K562 (cell line): ENCODE measurements around the gene ATP5MG. TPM values are rescaled to one million over a fixed set of nuclear protein-coding genes. Genes with fewer than 3 reads are reported as not detected.

Experiments
- BMI1 ChIP-seq: fragments of 150-350 bp; IDR thresholded peaks from 2 replicates; pipeline ENCODE4 v1.6.1; 2014; ENCODE audit warnings: low read length
- BRD4 ChIP-seq: fragments of 200-600 bp; sonication (generic); IDR thresholded peaks from 2 replicates; pipeline ENCODE4 v1.6.1; 2017; ENCODE audit warnings: inconsistent platforms
- CBFA2T2 ChIP-seq: fragments of 450-650 bp; conservative IDR thresholded peaks from 2 replicates; pipeline ENCODE4 v1.6.1; 2017; ENCODE audit warnings: mild to moderate bottlenecking
- CEBPZ ChIP-seq: fragments of 150-350 bp; IDR thresholded peaks from 2 replicates; pipeline ENCODE4 v1.6.1; 2014; ENCODE audit warnings: low read depth, mild to moderate bottlenecking, low read length, borderline replicate concordance
- CREM ChIP-seq: IDR thresholded peaks from 2 replicates; pipeline ENCODE4 v1.6.1; 2014; ENCODE audit warnings: antibody characterized with exemption, low read depth
- E2F5 ChIP-seq: sonication (generic); formaldehyde crosslinking; IDR thresholded peaks from 2 replicates; pipeline ENCODE4 v1.8.0; 2022; ENCODE audit warnings: mild to moderate bottlenecking, missing genetic modification reagents
- EHMT2 ChIP-seq: fragments of 450-650 bp; IDR thresholded peaks from 2 replicates; pipeline ENCODE4 v1.6.1; 2018; ENCODE audit warnings: antibody characterized with exemption
- ESRRA ChIP-seq: fragments of 450-650 bp; IDR thresholded peaks from 2 replicates; pipeline ENCODE4 v1.6.1; 2014; ENCODE audit warnings: low read depth, mild to moderate bottlenecking, moderate library complexity, borderline replicate concordance
- ETV1 ChIP-seq: fragments of 450-650 bp; conservative IDR thresholded peaks from 2 replicates; pipeline ENCODE4 v1.6.1; 2016; ENCODE audit warnings: missing genetic modification characterization, control low read depth, low read depth, missing compliant biosample characterization
- HDAC8 ChIP-seq: fragments of 450-650 bp; IDR thresholded peaks from 2 replicates; pipeline ENCODE4 v1.6.1; 2016; ENCODE audit warnings: mild to moderate bottlenecking, missing genetic modification characterization, moderate library complexity, missing compliant biosample characterization
- KHSRP ChIP-seq: fragments of 450-650 bp; IDR thresholded peaks from 2 replicates; pipeline ENCODE4 v1.6.1; 2017
- MEF2A ChIP-seq: IDR thresholded peaks from 2 replicates; pipeline ENCODE4 v1.6.1; 2011; ENCODE audit warnings: low read depth, mild to moderate bottlenecking, low read length, moderate library complexity; ENCODE audit not compliant: control insufficient read depth
- MTA2 ChIP-seq: fragments of 450-650 bp; IDR thresholded peaks from 2 replicates; pipeline ENCODE4 v1.6.1; 2016; ENCODE audit warnings: low read depth
- NCOA2 ChIP-seq, 2 experiments: fragments of 450-650 bp; IDR thresholded peaks; 2 replicates each; pipeline ENCODE4 v1.6.1; 2018; ENCODE audit warnings: mild to moderate bottlenecking in 2 of 2, moderate library complexity in 1 of 2; ENCODE audit not compliant: partially characterized antibody in 2 of 2
- NR2F6 ChIP-seq: fragments of 450-650 bp; formaldehyde crosslinking; IDR thresholded peaks from 2 replicates; pipeline ENCODE4 v1.4.0; 2020; ENCODE audit warnings: mild to moderate bottlenecking
- PHB ChIP-seq: fragments of 250-450 bp; sonication (Bioruptor Pico); IDR thresholded peaks from 2 replicates; pipeline ENCODE4 v1.5.0; 2021
- POLR2A ChIP-seq: fragments of 450-650 bp; conservative IDR thresholded peaks from 2 replicates; pipeline ENCODE4 v1.6.1; 2016
- PTTG1 ChIP-seq: fragments of 450-650 bp; IDR thresholded peaks from 2 replicates; pipeline ENCODE4 v1.6.1; 2016; ENCODE audit warnings: low read depth, mild to moderate bottlenecking, missing genetic modification characterization, missing compliant biosample characterization
- PYGO2 ChIP-seq: fragments of 450-650 bp; IDR thresholded peaks from 2 replicates; pipeline ENCODE4 v1.6.1; 2016; ENCODE audit warnings: mild to moderate bottlenecking, missing genetic modification characterization, moderate library complexity, missing compliant biosample characterization
- SAFB ChIP-seq: fragments of 200-400 bp; formaldehyde crosslinking; IDR thresholded peaks from 2 replicates; pipeline ENCODE4 v1.6.1; 2017; ENCODE audit warnings: low read depth, low read length, borderline replicate concordance
- SMARCA4 ChIP-seq: fragments of 450-650 bp; IDR thresholded peaks from 2 replicates; pipeline ENCODE4 v1.6.1; 2016
- XRCC4 ChIP-seq: IDR thresholded peaks from one replicate; pipeline ENCODE4 v1.6.1; 2011; ENCODE audit not compliant: insufficient read depth, insufficient read length; ENCODE audit errors: extremely low read depth
- ZNF134 ChIP-seq: fragments of 250-450 bp; sonication (Bioruptor Pico); conservative IDR thresholded peaks from 2 replicates; pipeline ENCODE4 v1.4.0; 2020
- ZNF239 ChIP-seq: fragments of 250-450 bp; sonication (Bioruptor Pico); IDR thresholded peaks from 2 replicates; pipeline ENCODE4 v1.4.0; 2020; ENCODE audit warnings: mild to moderate bottlenecking
- ZNF354B ChIP-seq: fragments of 250-450 bp; sonication (Bioruptor Pico); IDR thresholded peaks from 2 replicates; pipeline ENCODE4 v1.4.0; 2020
- ZNF408 ChIP-seq: fragments of 250-450 bp; sonication (Bioruptor Pico); IDR thresholded peaks from 2 replicates; pipeline ENCODE4 v1.4.0; 2020; ENCODE audit warnings: low read depth, mild to moderate bottlenecking, moderate library complexity
- ZNF644 ChIP-seq: fragments of 200-800 bp; sonication (Bioruptor generic); IDR thresholded peaks from 2 replicates; pipeline ENCODE4 v1.6.1; 2016; ENCODE audit warnings: low read depth, missing genetic modification characterization, missing compliant biosample characterization
- polyA plus RNA-seq, 8 experiments: library from polyadenylated mRNA; depleted of rRNA in 4 of 8; stranded (reverse) in 5 of 8; unstranded in 3 of 8; fragments of >200 nt; fragmentation: Nextera tagmentation in 2 of 8; fragmentation: Illumina TruSeq in 1 of 8; extraction: Ambion mirVana in 2 of 8; extraction: Trizol in 1 of 8; gene quantifications; 2 replicates each; pipeline versions ENCODE4 v1.2.1 to v1.2.3, GENCODE V29; 2011 to 2014; ENCODE audit warnings: inconsistent platforms in 1 of 8, missing spikeins in 1 of 8
- total RNA-seq, 7 experiments: library from RNA; depleted of rRNA in 6 of 7; stranded (reverse); fragments of >200 nt in 6 of 7; fragmentation: Illumina TruSeq in 2 of 7; extraction: Trizol in 2 of 7; gene quantifications; 2 replicates each; pipeline versions ENCODE4 v1.2.1 to v1.2.3, GENCODE V29; 2011 to 2021; ENCODE audit warnings: low replicate concordance in 1 of 7

The ATP5MG gene
- total and polyA plus RNA-seq, 9 of the 15 experiments (the other 6 are each of a cell fraction or from before 2014, with no cell fraction given) = 301 to 2,138 (median 434) TPM

- TF ChIP-seq MEF2A = no peak
- 0 out of 2 replicates have a peak, but pooled peaks have one; percentile 66 for TF ChIP-seq NR2F6 (CRISPR knock-in tag)
- TF ChIP-seq E2F5 (CRISPR knock-in tag) = 0 out of 2 replicates have a peak, but pooled peaks have one; percentile 46
- peak; percentile 60; the same call in 1 of the 2 replicates for TF ChIP-seq POLR2A
- TF ChIP-seq ZNF354B (CRISPR knock-in tag) = no peak
- no peak for TF ChIP-seq ZNF239
- no peak; the same call in 1 of the 2 replicates for TF ChIP-seq BRD4
- peak; percentile 44; the same call in 1 of the 2 replicates for TF ChIP-seq EHMT2
- TF ChIP-seq SMARCA4 = no peak
- TF ChIP-seq XRCC4 = no peak
- TF ChIP-seq ZNF134 (CRISPR knock-in tag) = no peak
- TF ChIP-seq ESRRA = peak; percentile 86
- TF ChIP-seq ETV1 (tag) = peak; percentile 96
- TF ChIP-seq MTA2 = no peak
- 0 out of 2 replicates have a peak, but pooled peaks have one; percentile 13 for TF ChIP-seq CBFA2T2
- no peak for TF ChIP-seq SAFB
- TF ChIP-seq PTTG1 (tag) = no peak
- peak; percentile 61; the same call in 1 of the 2 replicates for TF ChIP-seq HDAC8 (tag)
- no peak for TF ChIP-seq BMI1
- no peak for TF ChIP-seq CEBPZ
- TF ChIP-seq PHB = no peak
- peak; percentile 47 for TF ChIP-seq CREM
- no peak for TF ChIP-seq KHSRP
- no peak for TF ChIP-seq PYGO2 (tag)
- no peak for TF ChIP-seq NCOA2 (IDR thresholded peaks at IDR 0.05; ENCODE audit: partially characterized antibody in 2 of 2)
- TF ChIP-seq ZNF408 = no peak
- 0 out of 2 replicates have a peak, but pooled peaks have one; percentile 66 for TF ChIP-seq ZNF644 (tag)
These were observed 34.7 kb downstream of the ATP5MG start, which contains the start of gene KMT2A (continued) for GRCh38 chr11:118435893-118436624.
